Measurements from ENCODE around the gene MMP24.
"Not testable (repeated sequence)": the region's sequence is repeated elsewhere in the genome, so short reads cannot be mapped to it uniquely, and the experiment has no call there.

MMP24 gene

DNA sequence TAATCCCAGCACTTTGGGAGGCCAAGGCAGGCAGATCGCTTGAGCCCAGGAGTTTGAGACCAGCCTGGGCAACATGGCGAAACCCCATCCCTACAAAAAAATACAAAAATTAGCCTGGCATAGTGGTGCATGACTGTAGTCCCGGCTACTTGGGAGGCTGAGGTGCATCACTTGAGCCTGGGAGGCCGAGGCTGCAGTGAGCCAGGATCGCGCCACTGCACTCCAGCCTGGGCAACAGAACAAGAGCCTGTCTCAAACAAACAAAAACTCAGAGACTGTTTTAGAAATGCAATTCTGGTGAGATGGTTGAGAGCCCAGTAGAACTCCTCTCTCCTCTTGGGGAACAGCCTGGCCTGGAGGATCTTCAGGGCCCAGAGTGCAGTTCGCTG, 89.1 kb downstream of the MMP24 start:
- DNase-seq: not testable (repeated sequence)

GRCh38 chr20:35316086-35316485, 89.6 kb downstream of the MMP24 start:
- no peak for DNase-seq

DNA sequence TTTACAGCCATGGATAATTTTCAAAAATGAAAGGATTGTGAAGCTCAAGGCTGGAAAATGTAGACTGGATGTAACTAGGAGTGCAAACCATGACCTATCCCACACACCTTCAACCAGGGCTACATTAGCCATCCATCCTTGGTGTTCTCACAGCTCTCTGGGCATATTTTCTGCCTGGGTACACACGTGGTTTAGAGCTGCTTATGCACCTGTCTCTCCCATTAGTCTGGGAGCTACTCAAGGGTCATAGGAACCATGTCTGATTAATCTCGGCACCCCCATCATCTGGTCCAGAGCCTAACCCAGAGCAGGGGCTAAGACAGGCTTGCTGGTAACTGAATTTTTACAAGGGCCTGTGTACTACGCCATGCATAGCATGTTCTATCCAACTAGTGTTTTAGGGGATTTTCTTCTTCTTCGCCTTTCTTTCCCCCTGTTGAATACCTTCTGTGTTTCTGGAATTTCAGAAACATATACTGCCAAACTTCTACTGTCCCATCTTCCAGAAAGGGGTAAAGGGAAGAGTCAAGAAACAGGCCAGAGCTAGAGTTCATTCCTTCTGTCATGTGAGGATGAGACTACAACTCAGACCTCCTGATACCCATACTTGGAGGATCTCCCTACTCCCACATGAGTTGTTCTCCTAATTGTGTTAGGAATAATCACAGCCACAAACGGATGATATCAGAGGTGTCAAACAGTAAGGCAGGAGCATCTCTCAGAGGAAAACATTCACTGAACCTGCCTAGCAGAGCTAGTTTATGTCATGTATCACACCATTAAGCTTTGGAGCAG, 91.1 kb downstream of the MMP24 start:
- no peak for DNase-seq

GRCh38 chr20:35318502-35319157, 92.1 kb downstream of the MMP24 start:
- no peak for DNase-seq

GRCh38 chr20:35319192-35319870, 92.8 kb downstream of the MMP24 start:
- no peak for DNase-seq

DNA sequence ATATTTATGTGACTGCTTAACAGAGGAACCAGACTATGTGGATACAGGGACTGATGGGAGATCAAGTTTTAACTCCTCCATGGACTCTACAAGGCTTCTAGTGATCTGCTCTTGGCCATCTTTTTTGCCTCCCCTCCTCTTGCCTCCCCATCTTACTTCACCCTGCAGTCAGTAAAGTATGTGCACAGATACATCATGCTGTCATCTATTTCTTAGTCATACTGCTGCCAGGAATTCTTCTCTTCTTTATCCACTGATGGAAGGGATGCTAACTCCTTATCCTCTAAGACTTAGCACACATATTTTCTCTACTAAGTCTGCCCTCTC, 93.3 kb downstream of the MMP24 start:
- no peak for DNase-seq

DNA sequence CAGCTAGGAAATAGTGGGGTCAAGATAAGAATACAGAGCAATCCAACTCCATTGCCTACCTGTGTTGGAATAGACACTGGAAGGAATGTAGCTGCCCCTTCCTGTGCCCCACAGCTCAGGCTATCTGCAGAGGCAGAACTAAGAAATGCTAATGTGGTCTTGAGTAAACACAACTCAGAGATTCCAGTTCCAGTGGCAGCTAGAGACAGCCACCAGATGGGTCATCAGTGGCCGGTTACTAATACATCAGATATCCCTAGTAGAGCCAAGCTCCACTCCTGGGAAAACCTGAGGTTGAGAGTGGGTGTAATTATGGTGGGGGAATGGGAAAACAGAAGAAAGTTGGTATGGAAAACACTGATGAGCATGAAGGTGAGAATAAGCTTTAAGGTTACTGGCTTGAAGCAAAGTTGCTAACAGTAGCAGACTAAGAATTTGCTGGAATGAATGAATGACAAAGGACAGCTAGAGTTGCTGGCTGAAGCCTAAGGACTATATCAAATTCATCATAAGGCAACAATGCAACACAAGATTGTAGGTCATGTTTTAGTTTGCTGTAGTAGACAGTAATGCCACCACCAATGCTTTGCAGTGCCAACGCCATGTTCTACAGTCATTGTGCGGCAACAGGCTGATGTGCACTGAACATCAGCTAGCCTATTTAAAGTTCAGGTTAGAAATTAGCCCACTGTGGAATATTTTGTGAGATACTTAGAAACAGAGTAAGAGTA, 94.1 kb downstream of the MMP24 start:
- DNase-seq: no peak

- DNase-seq: no peak
Observed at GRCh38 chr20:35325401-35325800, 98.9 kb downstream of the MMP24 start.

GRCh38 chr20:35326021-35326739, 99.7 kb downstream of the MMP24 start:
- no peak for DNase-seq

Measured in CD4-positive, alpha-beta T cell treated with Interleukin-17A for 4 hours (primary cell).